DND-41 (cell line): Measurements from ENCODE around the gene FREY1.

ENCODE experiments used
- CTCF ChIP-seq: IDR thresholded peaks from 2 replicates; pipeline ENCODE4 v1.5.1; 2012; ENCODE audit warnings: borderline replicate concordance, low read length, moderate library complexity, mild to moderate bottlenecking; ENCODE audit not compliant: poor library complexity, severe bottlenecking; ENCODE audit errors: extremely low read depth
- EZH2 ChIP-seq: IDR thresholded peaks from 3 replicates; pipeline ENCODE4 v1.6.1; 2012; ENCODE audit warnings: borderline replicate concordance, low read depth, mild to moderate bottlenecking, moderate library complexity, low read length, inconsistent platforms; ENCODE audit not compliant: severe bottlenecking

- TF ChIP-seq CTCF (no peak), EZH2 (no peak)
Measured at GRCh38 chr11:45924927-45925326, 17.9 kb upstream of the FREY1 start.
